HCT116 (cell line): ENCODE measurements around the gene NIN.

Experiments used
- CEBPB ChIP-seq: IDR thresholded peaks from 2 replicates; pipeline ENCODE4 v1.6.1; 2012; ENCODE audit warnings: low read depth
- EZH2 ChIP-seq: fragments of 200-600 bp; sonication (generic); IDR thresholded peaks from 2 replicates; pipeline ENCODE4 v1.6.1; 2017; ENCODE audit warnings: antibody characterized with exemption, mixed run types
- POLR2A ChIP-seq: IDR thresholded peaks from 2 replicates; pipeline ENCODE4 v1.7.0; 2011; ENCODE audit warnings: borderline replicate concordance; ENCODE audit not compliant: insufficient read depth, insufficient read length; ENCODE audit errors: extremely low read depth
- RAD21 ChIP-seq: IDR thresholded peaks from 2 replicates; pipeline ENCODE4 v1.6.1; 2012; ENCODE audit warnings: low read depth, mild to moderate bottlenecking
- TF ChIP-seq, protein P1 (sequence below), 3 experiments: fragments of 200-600 bp in 1 of 3; sonication (generic) in 1 of 3; IDR thresholded peaks in 2 of 3; conservative IDR thresholded peaks in 1 of 3; 2 replicates each; pipeline ENCODE4 v1.5.1; 2012 to 2017; ENCODE audit warnings: low read depth in 2 of 3, low read length in 2 of 3, antibody characterized with exemption in 1 of 3, borderline replicate concordance in 1 of 3, control low read depth in 1 of 3, mild to moderate bottlenecking in 1 of 3, mixed read lengths in 1 of 3, mixed run types in 1 of 3, moderate library complexity in 1 of 3; ENCODE audit not compliant: insufficient read depth in 1 of 3
- TF ChIP-seq, protein P2 (sequence below): IDR thresholded peaks from 2 replicates; pipeline ENCODE4 v1.6.1; 2012
- TF ChIP-seq, protein P3 (sequence below): IDR thresholded peaks from 2 replicates; pipeline ENCODE4 v1.6.1; 2012

DNA sequence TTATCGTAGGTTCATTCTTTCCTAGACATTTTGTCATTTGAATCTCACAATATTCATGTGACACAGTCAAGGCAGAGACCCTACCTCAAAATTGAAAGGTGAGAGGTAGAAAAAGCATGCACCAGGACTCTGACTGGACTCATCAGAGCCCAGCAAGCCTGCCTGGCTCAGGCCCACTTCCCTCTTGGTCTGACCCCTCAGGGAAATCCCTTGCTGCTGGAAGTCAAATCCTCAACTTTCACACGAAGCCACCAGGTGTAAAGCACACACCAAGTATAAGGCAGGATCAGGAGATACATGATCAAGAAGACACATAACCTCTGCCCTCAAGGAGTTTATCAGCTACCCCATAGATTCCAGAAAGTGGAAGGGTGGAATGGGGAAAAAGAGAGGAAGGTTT lies 18.8 kb downstream of the NIN start:
- TF ChIP-seq, protein P1, sequence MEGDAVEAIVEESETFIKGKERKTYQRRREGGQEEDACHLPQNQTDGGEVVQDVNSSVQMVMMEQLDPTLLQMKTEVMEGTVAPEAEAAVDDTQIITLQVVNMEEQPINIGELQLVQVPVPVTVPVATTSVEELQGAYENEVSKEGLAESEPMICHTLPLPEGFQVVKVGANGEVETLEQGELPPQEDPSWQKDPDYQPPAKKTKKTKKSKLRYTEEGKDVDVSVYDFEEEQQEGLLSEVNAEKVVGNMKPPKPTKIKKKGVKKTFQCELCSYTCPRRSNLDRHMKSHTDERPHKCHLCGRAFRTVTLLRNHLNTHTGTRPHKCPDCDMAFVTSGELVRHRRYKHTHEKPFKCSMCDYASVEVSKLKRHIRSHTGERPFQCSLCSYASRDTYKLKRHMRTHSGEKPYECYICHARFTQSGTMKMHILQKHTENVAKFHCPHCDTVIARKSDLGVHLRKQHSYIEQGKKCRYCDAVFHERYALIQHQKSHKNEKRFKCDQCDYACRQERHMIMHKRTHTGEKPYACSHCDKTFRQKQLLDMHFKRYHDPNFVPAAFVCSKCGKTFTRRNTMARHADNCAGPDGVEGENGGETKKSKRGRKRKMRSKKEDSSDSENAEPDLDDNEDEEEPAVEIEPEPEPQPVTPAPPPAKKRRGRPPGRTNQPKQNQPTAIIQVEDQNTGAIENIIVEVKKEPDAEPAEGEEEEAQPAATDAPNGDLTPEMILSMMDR (IDR thresholded peaks at IDR 0.05 in 2 of 3, conservative IDR thresholded peaks at IDR 0.05 in 1 of 3; ENCODE audit: borderline replicate concordance in 1 of 3, insufficient read depth in 1 of 3, low read depth in 2 of 3, low read length in 2 of 3), result no peak
- TF ChIP-seq, protein P2, sequence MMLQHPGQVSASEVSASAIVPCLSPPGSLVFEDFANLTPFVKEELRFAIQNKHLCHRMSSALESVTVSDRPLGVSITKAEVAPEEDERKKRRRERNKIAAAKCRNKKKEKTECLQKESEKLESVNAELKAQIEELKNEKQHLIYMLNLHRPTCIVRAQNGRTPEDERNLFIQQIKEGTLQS, result no peak
- no peak for TF ChIP-seq POLR2A
- no peak for TF ChIP-seq RAD21
- no peak for TF ChIP-seq CEBPB
- TF ChIP-seq EZH2, result no peak
- TF ChIP-seq, protein P3, sequence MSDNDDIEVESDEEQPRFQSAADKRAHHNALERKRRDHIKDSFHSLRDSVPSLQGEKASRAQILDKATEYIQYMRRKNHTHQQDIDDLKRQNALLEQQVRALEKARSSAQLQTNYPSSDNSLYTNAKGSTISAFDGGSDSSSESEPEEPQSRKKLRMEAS, result no peak
